Activated naive CD4-positive, alpha-beta T cell treated with anti-CD3 and anti-CD28 coated beads, Interleukin-2, amount 50 U/mL, for 24 hours (primary cell): ENCODE data around the gene SPOCK1.

Experiments used
- H3K27ac Mint-ChIP-seq: one replicate; pipeline ENCODE4 v1.8.0; 2021; ENCODE audit warnings: mild to moderate bottlenecking, mixed read lengths
- H3K27me3 Mint-ChIP-seq: one replicate; pipeline ENCODE4 v1.8.0; 2021; ENCODE audit warnings: mixed read lengths
- H3K36me3 Mint-ChIP-seq: one replicate; pipeline ENCODE4 v1.8.0; 2021; ENCODE audit warnings: mixed read lengths
- H3K4me1 Mint-ChIP-seq: one replicate; pipeline ENCODE4 v1.8.0; 2021; ENCODE audit warnings: mixed read lengths
- H3K4me3 Mint-ChIP-seq: one replicate; pipeline ENCODE4 v1.8.0; 2021; ENCODE audit warnings: mild to moderate bottlenecking, mixed read lengths
- H3K9me3 Mint-ChIP-seq: one replicate; pipeline ENCODE4 v1.8.0; 2021; ENCODE audit warnings: mixed read lengths

SPOCK1 gene

DNA sequence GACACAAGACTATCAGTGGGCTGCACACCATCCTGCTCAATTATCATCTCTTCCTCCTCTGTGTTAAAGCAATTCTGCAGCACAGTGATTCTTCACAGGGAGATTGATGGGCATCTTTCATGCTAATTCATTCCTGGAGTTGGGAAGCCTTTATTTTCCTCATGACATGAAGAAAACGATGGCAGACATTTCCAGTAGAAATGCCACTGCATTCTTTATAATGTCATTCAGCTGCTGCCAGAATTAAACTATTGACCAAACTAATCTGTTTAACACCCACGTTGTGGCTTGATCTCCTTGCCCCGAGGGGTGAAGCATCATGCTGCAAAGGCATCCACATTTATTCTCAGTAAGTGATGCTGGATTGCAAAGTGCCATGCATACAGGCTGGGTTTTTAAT is 273.0 kb downstream of the SPOCK1 start:
- Mint-ChIP-seq H3K36me3 (no peaks in the 10 kb centered on the region), H3K27me3 (peaks cover 2% of the 10 kb centered on the region), H3K4me1 (no peaks in the 10 kb centered on the region), H3K9me3 (no peaks in the 10 kb centered on the region), H3K27ac (no peak overlapping the region), H3K4me3 (no peak overlapping the region)

DNA sequence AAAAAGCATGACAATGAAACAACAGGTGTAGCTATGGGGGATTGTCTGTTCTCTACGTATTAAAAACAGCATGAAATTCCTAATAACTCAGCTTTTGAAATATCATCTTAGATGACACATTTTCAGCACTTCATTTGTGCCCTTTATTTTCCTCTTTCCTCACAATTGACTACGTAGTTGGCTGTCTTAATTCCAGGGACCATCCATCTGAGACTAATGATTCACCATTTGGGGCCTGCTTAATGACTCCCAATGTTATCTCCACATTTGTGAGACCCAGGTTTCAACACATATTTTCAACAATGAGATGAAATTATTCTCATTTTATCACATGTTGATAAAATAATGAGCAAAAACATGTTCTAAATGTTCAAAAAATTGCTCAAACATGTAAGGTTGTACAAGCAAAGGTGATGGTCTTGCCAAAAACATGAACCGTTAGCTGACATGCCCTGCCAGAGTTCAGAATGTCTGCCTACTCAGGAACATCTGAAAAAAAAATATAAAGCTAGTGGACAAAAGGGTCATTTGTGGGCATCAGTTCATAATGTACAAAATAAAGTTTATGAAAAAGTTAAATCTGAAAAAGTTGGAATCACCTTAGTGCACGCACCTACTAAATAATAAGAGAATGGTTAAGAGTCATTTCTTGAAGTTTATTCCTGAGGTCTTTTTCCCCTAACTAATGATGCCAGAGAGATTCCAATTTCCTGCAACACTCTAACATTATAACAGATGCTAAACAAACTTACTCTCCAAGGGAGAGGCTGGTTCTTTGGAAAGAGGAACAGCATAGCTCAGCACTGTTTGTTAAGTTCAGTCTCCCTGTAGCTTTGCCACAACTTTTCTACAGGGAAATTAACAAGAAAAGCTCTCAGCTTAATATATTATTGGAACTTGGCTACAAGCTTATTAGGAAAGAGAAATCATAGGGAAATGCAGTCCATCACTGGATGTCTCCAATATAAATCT is 275.5 kb downstream of the SPOCK1 start:
- H3K4me3 Mint-ChIP-seq: no peak overlapping the region
- no peaks in the 10 kb centered on the region for H3K4me1 Mint-ChIP-seq
- H3K27ac Mint-ChIP-seq: no peak overlapping the region
- peaks cover 4% of the 10 kb centered on the region for H3K27me3 Mint-ChIP-seq
- H3K36me3 Mint-ChIP-seq: no peaks in the 10 kb centered on the region
- no peaks in the 10 kb centered on the region for H3K9me3 Mint-ChIP-seq

DNA sequence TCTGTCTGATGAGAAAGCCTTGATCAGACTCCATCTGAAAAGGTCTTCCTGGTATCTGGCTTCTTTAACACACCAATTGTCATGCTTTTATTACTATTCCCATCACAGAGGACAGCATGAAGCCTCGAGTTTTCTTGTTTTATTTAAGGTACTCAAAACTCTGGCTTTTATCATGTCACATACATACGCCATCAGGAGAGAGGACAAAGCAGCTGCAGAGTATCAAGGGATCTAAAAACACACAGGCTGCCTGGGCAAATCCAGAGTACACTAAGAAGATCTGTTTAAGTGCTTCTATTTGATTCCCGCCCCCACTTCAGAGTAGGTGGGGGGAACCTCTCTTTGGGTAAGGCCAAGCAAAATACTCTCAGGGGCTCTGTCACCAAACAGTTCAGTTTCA is 277.2 kb downstream of the SPOCK1 start:
- Mint-ChIP-seq H3K27me3 (peaks cover 4% of the 10 kb centered on the region), H3K4me1 (no peaks in the 10 kb centered on the region), H3K27ac (no peak overlapping the region), H3K9me3 (no peaks in the 10 kb centered on the region), H3K4me3 (no peak overlapping the region), H3K36me3 (no peaks in the 10 kb centered on the region)

DNA sequence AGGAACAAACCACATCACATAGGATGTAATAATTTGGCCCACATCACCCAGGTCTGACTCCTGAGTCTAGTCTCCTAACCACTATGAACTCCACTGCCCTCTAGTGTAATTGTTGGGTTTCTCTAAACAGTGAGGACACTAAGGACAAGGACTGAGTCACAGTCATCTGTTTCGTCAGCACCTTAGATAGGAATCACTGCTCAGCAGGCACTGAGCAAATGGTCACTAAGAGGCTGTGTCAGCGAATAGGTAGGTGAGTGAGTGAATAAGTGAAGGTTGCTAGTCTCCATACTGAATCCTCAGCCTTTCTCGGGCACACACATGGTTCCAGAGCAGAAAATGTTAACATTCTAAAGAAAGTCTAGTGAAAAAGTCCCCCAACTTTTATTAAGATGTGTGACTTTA is 278.6 kb downstream of the SPOCK1 start:
- no peaks in the 10 kb centered on the region for H3K36me3 Mint-ChIP-seq
- H3K27ac Mint-ChIP-seq: no peak overlapping the region
- peaks cover 4% of the 10 kb centered on the region for H3K27me3 Mint-ChIP-seq
- no peak overlapping the region for H3K4me3 Mint-ChIP-seq
- no peaks in the 10 kb centered on the region for H3K4me1 Mint-ChIP-seq
- no peaks in the 10 kb centered on the region for H3K9me3 Mint-ChIP-seq

DNA sequence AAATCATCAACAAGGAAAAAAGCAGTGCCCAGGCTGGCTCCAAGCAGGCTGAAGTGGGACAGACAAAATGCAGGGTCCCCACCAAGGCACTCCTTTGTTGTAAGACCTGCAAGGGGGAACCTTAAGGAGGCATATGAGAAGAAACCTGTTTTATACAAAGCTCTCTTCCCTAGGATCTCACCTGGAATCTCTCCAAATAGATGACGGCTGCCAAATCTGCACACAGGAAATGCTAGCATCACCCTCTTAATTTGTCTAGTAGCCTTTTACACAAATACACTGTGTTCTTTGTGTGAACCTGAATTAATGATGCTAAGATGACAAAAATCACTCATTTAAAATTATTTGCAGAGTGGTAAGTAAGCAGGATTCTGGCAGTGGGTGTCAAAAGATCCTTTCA is 280.2 kb downstream of the SPOCK1 start:
- peaks cover 4% of the 10 kb centered on the region for H3K27me3 Mint-ChIP-seq
- no peaks in the 10 kb centered on the region for H3K36me3 Mint-ChIP-seq
- H3K9me3 Mint-ChIP-seq: no peaks in the 10 kb centered on the region
- no peak overlapping the region for H3K4me3 Mint-ChIP-seq
- no peak overlapping the region for H3K27ac Mint-ChIP-seq
- H3K4me1 Mint-ChIP-seq: no peaks in the 10 kb centered on the region

DNA sequence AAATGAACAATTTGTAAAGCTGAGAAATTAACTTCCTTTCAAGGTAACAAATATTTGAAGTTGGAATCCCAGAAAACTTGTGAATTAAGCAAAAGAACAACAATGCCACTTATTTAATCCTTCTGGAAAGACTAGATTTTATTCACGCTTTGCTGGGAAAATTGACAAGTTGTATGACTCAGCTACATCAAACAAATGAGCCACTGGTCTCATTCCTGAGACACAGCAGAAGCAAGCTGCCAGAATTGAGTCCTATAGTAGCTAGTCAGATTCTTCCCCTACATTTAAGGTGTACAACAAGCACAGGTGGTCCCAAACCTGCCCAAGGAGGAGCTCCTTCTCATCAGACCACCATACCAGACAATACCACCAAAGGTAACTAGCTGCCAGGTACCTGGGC is 280.7 kb downstream of the SPOCK1 start:
- Mint-ChIP-seq H3K9me3 (no peaks in the 10 kb centered on the region), H3K4me3 (no peak overlapping the region), H3K4me1 (no peaks in the 10 kb centered on the region), H3K36me3 (no peaks in the 10 kb centered on the region), H3K27me3 (peaks cover 4% of the 10 kb centered on the region), H3K27ac (no peak overlapping the region)

DNA sequence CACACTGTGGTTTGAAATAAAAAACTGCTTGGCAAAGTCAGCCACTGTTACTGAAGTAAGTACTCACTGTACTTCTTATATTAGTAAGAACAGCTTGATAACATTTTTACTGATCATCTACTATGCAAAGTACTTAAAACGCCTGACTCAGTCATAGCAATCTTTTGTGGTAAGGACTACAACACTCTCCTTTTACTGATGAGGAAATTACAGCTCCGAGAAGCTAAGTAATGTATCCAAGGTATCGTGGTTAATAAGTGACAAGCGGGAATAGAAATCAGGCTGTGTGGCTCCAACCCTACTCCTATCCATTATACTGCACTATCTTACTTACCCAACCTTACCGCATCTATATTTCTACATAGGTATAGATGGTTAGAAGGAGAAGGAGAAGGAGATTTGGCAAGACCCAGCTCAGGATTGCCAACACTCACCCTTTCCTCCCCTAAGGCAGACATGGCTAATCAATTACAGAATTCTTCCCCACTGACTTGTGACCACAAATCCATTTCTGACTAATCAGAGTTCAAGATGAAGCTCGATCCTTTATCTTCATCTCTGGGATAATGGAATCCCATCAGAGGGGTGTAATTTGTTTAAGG is 281.4 kb downstream of the SPOCK1 start:
- Mint-ChIP-seq H3K4me3 (no peak overlapping the region), H3K27ac (no peak overlapping the region), H3K27me3 (peaks cover 4% of the 10 kb centered on the region), H3K36me3 (no peaks in the 10 kb centered on the region), H3K4me1 (no peaks in the 10 kb centered on the region), H3K9me3 (no peaks in the 10 kb centered on the region)

DNA sequence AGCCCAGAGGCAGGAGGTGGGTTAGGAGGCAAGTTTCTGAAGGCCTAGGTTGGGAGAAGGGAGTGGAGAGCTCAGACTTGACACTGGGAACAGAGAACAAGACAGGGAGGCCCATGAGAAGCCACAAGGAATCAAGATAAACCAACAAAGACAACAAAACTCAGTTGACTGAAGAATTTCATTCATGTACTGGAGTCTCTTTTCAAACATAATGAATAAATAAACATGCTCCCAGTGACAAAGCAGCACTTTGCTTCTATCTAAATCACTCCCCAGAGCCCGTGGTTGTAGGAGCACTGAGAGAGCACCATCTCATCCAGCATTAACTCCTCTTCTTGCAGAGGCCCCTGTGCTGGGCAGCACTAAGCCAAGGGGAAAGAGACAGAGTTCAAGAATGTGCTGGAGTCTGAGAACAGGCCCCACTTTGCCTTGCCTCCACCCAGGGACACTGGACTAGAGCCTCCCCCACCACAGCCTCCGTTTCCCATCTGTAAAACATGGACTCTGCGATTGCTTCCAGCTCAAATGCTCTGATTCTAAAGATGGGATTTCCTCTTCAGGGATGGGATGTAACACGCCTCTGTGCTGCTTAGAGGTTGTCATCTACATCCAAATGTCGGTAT is 282.0 kb downstream of the SPOCK1 start:
- no peaks in the 10 kb centered on the region for H3K9me3 Mint-ChIP-seq
- H3K36me3 Mint-ChIP-seq: no peaks in the 10 kb centered on the region
- no peak overlapping the region for H3K27ac Mint-ChIP-seq
- H3K4me1 Mint-ChIP-seq: no peaks in the 10 kb centered on the region
- H3K27me3 Mint-ChIP-seq: peaks cover 4% of the 10 kb centered on the region
- H3K4me3 Mint-ChIP-seq: no peak overlapping the region

DNA sequence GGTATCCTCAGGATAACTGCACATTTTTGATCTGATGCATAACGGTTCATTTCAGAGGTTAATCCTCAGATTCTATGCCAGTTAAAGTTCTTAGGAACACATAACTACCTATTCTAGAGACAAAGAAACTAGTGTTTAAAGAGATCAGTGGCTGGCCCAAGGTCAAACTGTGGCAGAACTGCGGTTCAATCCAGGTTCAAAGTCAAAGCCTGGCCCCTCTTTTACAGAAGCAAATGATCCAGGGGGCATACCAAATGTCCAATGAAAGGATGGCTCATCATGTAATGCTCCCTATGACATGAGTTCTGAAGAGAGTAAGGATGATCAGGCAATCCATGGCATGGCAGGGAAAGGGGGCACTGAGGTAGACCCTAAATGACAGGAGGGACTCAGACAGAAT is 283.3 kb downstream of the SPOCK1 start:
- Mint-ChIP-seq H3K4me3 (no peak overlapping the region), H3K27me3 (peaks cover 2% of the 10 kb centered on the region), H3K27ac (no peak overlapping the region), H3K36me3 (no peaks in the 10 kb centered on the region), H3K4me1 (no peaks in the 10 kb centered on the region), H3K9me3 (no peaks in the 10 kb centered on the region)

DNA sequence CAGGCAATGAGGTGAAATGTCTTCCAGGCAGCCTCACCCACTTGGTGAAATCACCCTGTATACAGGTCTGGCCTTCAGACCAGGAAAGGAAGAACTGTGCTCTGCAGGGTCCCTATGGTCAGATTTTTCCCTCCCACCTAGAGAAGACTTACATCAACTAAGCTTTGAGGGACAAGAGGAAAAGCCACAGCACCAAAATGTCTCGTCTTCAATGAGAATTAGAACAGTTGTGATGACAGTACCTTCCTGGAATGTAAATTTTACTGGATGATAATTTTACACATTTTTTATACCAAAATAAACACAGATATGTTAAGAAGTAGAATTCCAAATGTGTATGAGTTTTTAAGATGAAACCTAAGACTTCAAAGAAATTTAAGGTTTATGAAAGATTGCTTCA is 283.9 kb downstream of the SPOCK1 start:
- Mint-ChIP-seq H3K4me1 (no peaks in the 10 kb centered on the region), H3K36me3 (no peaks in the 10 kb centered on the region), H3K27ac (no peak overlapping the region), H3K4me3 (no peak overlapping the region), H3K27me3 (peaks cover 2% of the 10 kb centered on the region), H3K9me3 (no peaks in the 10 kb centered on the region)

DNA sequence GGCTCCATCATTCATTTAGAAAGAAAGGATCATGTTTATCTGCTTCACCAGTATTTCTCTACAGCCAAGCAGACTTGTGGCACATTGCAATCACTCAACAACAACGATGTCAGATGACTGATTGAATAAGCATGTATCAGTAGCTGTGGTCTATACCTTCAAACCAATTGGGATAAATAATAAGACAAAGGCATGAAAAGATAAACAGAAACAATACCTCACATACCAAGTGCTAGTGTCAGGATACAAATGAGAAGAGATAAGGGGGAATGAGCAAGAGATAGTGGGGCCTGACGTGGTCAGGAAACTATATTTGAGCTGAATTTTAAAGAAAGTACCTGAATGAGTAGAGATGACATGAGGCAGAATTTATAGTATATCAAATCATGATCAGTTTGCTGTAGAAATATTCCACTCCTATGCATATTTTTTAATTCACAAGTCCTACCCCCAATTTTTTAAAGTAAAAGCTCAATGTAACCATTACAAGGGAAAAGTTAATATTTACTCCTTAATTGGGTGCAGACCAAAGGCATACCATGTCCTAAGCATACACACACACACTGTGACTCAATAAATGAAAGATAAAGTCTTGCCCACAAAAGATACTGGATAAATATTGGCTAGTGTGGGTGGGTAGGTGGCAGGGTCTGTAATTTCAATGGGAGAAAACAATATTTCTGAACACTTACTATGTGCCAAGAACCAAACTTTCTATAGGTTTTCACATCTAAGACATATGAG is 284.5 kb downstream of the SPOCK1 start:
- Mint-ChIP-seq H3K36me3 (no peaks in the 10 kb centered on the region), H3K4me1 (no peaks in the 10 kb centered on the region), H3K27me3 (no peaks in the 10 kb centered on the region), H3K27ac (no peak overlapping the region), H3K9me3 (no peaks in the 10 kb centered on the region), H3K4me3 (no peak overlapping the region)

DNA sequence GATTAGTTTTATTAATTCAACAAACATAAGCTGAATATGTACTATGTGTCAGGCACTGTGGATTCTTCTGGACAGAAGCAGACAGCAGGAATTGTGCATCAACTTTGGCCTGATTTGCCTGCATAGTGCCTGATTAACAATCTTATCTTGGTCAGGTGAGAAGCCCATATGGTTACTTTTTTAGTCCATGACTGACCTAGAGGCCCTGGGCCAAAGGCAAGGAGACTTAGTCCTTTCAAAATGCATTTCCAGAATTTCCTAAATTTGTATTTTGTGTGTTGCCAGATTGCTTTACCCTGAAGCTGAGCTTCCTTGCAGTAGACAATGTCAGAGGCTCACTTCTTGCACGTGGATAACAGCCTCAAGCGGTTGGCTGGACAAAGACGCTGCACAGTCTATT is 286.7 kb downstream of the SPOCK1 start:
- H3K4me1 Mint-ChIP-seq: no peaks in the 10 kb centered on the region
- H3K36me3 Mint-ChIP-seq: no peaks in the 10 kb centered on the region
- H3K27ac Mint-ChIP-seq: no peak overlapping the region
- H3K9me3 Mint-ChIP-seq: no peaks in the 10 kb centered on the region
- H3K27me3 Mint-ChIP-seq: no peaks in the 10 kb centered on the region
- H3K4me3 Mint-ChIP-seq: no peak overlapping the region

DNA sequence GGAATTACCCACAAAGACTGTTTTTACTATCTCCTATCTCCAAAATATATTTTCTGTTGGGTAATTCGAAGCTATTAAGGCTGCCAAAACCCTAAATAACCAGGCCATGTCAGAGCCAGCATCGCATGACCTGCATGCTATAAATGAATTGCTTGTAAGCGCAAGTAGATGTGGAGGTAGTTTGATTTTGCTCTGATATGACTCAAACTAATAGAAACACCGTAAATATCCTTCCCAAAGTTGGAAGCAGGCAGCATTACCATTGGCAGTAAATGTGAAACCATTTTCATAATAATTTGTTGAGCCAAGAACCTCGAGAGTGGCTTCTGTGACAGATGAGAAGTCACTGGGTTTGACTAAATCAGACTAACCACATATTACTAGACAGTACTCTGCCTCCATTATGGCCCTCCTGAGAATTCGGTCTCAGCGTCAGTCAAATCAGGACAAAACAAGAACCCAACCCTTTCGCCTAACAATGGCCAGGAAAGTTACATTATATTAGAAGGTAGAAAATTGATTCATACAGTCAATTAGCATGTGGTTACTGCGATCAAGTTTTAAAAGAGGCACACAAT is 289.8 kb downstream of the SPOCK1 start:
- H3K27me3 Mint-ChIP-seq: peaks cover 2% of the 10 kb centered on the region
- no peak overlapping the region for H3K4me3 Mint-ChIP-seq
- H3K4me1 Mint-ChIP-seq: no peaks in the 10 kb centered on the region
- H3K27ac Mint-ChIP-seq: no peak overlapping the region
- H3K9me3 Mint-ChIP-seq: peaks cover 5% of the 10 kb centered on the region
- H3K36me3 Mint-ChIP-seq: no peaks in the 10 kb centered on the region

DNA sequence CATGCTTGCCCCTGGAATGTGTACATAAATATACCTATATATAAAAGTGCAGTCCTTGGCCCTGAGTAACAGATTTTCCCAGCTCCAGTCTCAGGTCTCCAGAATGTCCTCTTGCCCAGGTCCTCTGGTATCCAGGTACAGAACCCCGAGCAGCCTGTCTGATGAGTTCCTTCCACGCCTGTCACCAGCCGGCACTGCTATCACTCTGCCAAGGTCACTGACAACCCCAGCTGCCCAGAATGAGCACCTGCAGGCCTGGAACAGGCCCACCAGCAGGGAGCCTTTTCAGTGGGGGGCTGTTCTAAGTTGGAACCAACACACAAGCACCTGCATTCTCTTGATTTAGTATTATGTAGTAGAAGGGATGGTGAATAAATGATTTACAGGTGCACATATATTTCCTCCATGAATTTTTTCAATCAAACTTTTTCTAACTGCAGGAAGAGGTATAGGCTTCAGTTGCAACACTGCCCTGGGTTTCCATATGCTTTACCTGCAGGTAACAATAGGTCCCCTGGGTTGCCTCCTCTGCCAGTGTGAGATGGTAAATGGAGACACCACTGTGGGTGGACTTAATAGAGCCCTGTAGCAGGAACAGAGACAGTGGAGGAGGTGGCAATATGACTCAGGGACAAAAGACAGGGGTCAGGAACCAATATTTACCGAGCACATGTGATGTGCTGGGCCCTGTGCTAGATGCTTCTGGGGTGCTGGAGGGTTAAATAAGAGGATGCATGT is 291.9 kb downstream of the SPOCK1 start:
- no peak overlapping the region for H3K27ac Mint-ChIP-seq
- H3K9me3 Mint-ChIP-seq: peaks cover 5% of the 10 kb centered on the region
- H3K27me3 Mint-ChIP-seq: peaks cover 2% of the 10 kb centered on the region
- no peaks in the 10 kb centered on the region for H3K4me1 Mint-ChIP-seq
- H3K4me3 Mint-ChIP-seq: no peak overlapping the region
- no peaks in the 10 kb centered on the region for H3K36me3 Mint-ChIP-seq
